Left forelimb (tissue), 1 donor: Measurements from ENCODE around the gene ZPR1.

Source experiments
- DNase-seq: peaks from one replicate; pipeline ENCODE4 v3.0.0-alpha.2; 2018; ENCODE audit warnings: low spot score

The ZPR1 gene

DNA sequence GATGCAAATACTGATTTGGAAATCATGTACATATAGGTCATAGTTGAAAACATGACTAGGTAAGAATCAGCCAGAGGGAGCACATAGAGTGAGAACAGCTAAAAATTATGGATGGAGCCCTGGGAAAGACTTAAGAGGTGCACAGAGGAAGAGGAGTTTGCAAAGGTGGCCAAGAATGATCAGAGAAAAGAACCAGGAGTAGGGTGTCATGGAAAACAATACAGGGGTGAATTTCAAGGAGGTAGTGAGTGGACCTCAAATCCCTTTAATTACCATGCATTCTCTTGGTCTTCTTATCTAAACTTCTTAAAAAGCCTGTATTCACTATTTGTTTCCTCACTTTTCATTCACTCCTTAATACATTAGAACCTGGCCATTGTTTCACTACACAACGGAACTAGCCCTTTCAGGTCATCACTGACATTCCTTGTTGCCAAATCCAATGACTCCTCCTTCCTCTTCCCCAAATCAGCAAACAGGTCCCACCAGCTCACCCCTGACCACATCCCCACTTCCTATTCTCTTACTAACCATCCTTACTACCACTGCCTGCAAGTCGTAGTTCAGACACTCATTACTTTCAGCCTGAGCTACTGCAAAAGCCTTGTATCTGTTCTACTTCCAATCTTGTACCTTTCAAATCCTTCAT lies 37.6 kb downstream of the ZPR1 start:
- no peak for DNase-seq

DNA sequence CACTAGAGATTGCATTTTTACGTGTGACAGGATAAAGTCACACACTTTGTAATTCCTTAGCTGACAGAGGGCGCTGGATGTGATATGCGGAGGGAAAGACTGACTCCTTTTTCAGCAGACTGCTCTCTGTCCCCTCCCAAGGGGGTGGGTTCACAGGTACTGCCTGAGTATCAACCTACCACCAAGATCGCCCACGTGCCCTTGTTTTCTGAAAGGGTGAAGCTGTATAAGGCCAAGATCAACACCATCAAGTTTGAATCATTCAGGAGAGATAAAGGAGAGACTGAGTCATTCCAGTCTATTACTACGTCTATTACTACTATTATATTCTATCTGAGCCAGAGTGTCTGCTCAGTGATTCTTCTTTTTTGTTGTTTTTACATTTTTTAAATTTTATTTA lies 45.7 kb downstream of the ZPR1 start:
- no peak for DNase-seq

DNA sequence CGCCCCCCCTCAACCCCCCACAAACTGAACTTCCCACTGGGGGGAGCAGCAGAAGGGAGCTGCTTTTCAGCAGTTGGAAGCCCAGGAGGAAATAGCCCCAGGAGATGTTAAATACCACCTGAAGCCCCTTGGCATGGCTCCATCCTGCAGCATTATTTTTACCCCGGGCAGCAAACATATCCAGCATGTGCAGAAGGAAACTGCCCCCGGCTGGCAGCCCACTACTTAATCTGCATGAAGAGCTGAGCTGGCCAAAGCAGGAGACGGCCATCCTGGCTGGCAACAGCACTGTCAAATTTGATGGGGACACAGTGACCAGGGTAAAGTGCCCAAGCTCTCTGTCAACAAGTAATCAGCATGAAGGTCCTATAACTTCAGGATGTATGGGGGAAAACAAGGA lies 47.1 kb downstream of the ZPR1 start:
- no peak for DNase-seq

DNA sequence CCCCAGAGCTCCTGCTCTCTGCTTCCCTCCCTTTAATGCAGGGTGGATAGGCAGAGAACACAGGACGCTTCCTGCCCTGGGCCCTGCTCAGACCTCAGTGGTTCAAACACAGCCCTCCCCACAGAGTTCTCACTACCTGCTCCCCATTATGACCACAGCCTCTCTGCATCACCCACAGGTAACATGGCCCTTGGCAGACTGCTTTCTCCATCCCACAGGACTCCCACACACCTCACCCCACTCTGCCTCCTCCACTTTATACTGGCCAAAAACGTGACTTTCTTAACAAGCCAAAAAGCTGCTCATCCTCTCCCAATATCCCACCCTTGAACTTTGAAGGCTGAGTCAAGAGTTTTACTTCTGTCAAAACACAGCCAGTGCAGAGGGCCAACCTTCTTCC lies 48.8 kb downstream of the ZPR1 start:
- no peak for DNase-seq

DNA sequence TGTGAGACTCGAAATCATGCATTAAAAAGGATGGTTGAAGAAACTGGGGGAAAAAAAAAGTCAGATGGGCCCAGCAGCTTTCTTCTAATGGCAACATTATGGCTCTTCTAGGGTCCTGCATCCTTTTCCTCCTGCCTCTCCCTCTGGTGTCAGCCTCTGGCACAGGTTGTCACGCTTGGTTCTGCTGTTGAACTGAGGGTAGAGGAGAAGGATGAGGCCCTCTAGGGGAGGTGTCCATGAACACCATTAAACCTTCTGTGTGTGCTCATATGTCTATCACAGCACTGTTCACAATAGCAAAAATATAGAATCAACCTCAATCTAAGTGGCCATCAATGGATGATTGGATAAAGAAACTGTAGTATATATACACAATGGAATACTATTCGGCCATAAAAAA lies 51.1 kb downstream of the ZPR1 start:
- no peak for DNase-seq

DNA sequence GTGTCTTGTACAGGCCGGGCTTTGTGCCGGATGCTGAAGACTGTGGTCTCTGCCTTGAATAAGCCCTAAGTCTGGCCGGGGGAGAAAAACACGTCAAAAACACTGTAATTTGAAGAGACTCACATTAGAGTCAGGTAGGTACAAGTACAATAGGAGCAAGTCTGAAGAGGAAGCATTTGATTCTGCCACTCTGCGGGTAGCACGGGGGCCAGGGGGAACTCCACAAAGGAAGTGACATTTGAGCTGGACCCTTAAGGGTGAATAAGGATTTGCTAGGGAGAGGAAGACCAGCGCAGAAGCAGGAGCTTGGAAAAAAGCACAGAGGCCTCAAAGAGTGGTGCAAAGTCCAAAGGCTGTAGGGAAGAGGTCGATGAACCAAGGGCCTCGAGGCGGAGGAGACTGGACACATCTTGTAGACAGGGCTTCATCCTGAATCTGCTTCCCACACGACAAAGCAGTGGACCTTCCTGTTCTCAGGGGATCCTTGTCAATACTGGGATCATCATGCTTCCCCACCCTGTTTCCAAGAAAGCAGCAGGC lies 53.8 kb downstream of the ZPR1 start:
- DNase-seq: no peak

DNA sequence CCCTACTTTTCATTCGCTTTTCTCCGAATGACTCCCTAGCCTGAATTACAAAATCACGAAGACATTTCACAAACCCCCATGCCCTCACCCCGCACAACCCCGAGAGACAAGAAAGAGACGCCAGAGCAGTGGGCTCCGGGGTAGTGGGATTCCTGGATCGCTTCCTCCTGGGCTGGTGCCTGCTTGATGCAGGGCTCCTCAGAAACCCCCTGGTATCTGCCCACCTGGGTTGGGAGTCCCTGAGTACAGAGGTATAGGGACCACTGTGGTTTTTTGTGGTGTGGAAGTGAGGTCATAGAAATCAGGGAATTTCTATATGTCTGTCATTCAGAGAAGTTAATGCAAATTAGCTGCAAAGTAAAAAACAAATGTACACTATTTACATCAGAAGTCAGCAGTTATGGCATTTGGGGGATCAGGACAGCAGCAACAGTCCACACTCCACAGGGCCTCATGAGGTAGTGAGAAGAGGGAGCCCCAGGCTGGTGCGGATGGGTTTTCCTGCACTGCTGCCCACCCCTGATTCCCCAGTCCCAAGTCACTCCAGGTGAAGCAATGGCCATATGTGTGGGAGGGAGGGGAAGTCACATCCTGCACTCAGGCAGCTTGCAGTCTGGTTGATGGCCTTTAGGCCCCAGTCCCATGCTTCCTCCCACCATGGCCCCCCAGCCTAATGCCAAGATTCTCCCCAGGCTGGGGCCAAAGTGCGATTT lies 54.6 kb downstream of the ZPR1 start:
- no peak for DNase-seq

DNA sequence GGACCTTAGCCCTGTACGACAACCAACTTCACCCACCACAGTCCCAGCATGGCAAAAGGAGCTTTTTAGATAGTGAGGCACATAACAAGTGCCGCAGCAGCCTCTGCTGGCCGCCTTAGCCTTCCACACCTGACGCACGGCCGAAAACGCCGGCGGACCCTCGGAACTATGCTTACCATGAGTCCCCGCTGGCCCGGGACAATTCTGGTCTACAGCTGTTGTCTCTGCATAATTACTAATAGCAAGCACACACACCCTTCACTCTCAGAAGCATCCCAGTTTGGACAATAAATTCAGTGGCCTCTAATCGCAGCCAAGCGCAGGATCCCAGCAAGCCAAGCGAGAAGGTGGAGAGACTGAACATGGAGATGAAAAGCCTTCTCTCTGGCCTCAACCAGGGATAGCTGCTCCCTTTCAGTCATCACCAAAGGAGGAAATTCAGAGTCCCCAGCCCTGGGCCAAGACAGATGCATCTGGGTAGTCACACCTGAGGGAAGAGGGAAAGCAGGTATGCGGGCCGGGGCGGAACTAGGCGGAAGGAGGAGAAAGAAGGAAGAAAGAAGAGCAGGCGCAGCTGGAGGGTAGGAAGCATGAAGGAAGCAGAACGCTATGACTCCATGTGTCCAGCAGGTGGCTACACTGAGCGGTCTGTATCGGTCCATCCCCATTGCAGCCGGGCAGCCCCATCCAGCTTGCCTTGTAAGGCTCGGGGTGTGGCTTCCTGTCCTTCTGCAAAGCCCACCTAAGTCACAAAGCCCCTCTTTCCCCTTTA lies 55.4 kb downstream of the ZPR1 start:
- DNase-seq: no peak

DNA sequence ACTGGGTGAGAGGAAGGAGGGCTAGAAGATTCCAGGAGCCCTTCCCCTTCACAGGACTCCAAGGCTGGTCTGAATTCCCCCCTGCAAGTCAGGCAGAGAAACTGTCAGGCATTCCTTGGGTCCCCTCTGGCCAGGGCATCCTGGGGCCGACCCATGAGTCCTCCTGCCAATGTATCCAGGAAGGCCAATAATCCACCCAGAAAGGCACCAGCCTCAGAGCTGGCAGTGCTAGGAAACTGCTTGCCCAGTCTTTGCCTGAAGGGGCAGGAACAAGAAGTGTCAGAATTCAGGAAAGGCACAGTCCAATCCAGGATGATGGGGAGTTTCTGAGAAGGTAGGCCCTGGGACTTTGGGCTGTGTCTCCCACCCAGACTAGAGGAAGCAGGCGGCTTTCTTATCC lies 56.0 kb downstream of the ZPR1 start:
- no peak for DNase-seq

DNA sequence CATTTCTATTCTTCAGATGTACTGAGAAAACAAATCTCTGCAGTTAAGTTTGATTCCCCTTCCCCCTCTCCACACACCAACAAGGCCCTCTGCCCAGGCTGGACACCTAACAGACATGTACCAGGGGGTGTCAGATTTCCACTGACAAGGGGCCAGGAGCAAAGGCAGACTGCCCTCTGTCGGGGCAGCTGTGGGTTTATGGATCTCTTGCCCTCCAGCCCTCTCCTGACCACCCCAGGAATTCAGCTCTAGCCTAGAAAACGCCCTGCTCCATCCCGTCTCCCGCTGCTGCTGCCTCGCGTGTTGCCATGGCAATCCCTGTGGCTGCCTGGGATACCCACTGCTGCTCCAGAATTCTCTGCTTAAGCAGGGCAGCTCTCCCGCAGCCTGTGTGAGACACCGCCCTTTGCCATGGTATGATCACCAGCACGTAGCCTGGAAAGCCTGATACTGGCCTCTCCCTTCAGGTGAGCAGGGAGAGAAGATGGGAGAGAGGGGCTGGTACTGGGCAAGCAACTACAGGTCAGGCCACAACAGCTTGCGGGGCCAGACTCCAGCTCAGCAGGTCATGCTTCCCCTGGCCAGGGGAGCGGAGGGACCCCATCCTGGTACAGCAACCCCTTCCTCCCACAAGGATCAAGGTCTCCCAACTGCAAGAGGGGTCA lies 56.6 kb downstream of the ZPR1 start:
- no peak for DNase-seq

DNA sequence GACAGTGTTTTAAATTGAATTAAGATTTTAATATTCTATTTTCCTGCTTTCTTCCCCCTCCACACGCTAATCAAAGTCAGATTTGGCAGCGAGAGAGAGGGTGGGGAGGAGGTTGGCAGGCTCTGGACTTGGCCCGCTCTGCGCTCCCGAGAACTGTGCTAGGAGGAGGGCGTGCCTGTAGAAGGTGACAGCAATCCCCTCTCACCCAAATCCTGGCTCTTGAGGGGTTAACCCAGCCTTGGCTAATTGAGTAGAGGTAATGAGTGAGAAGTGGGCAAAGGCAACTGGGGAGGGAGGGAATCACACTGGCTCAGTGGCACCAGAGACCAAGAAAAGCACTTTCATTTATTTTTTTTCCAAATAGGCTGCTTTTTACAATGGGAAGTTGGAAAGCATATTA lies 57.2 kb downstream of the ZPR1 start:
- DNase-seq: no peak

DNA sequence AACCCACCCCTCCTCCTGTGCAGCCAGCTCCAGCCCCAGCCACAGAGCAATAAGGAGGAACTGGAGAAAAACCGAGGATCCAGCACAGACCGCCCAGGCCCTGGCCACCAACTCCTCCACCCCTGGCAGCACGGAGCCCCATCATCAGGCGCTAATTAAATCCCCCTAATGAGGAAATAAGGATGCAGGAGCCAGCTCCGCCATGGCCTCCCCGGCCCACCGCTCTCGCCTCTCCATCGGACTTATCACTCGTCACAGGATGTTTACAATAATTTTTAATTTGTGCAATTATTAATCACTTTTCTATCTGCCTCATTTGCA lies 57.6 kb downstream of the ZPR1 start:
- no peak for DNase-seq

DNA sequence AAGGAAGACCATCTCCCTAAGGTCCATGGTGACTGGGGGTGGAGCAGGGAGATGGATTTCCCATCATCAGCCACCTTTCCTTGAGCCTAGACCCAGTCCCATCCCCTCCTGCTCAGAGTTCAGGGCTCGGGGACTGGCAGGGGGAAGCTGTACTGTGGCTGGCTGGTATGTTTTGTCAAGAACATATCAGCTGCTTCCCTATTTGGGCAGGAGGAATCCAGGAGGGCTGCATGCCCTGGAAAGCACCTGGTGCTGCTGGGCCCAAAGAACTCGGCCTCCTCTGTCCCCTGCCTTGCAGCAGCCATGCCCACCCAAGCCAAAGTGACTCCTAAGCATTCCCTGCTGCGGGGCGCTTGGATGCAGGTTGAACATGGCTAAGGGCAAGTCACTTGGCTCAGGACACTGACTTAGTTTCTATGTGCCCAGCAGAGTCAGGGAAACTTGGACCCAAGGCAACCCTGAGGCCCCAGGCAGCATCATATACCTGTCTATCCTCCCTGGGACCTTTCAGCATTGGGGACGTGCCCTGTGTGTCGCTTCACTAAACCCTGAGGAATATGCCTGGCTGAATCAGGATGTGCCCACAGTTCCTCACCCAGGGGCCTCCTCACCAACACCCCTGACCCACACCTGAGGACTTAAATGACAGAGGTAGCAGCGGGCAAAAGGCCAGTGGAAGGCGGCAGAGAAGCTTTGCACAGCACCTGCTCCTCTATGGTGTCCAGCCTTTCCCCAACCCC lies 58.2 kb downstream of the ZPR1 start:
- no peak for DNase-seq

DNA sequence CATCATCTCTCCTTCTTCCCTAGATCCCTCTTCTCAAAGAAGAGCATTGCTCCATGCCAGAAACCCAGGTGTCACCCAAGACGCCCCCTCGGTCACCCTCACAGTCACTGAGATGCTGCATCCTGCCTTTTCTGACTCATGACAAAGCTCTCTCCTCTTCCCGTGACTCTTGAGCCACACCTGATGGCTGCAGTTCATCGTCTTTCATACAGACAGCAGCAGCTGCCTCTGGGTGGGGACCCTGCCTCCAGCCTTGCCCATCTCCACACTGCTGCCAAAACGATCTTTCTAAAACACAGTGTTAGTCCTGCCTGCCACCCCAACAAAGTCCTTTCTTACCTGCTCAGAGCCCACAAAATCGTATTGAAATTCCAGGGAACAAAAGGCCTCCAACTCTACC lies 59.8 kb downstream of the ZPR1 start:
- DNase-seq: no peak

DNA sequence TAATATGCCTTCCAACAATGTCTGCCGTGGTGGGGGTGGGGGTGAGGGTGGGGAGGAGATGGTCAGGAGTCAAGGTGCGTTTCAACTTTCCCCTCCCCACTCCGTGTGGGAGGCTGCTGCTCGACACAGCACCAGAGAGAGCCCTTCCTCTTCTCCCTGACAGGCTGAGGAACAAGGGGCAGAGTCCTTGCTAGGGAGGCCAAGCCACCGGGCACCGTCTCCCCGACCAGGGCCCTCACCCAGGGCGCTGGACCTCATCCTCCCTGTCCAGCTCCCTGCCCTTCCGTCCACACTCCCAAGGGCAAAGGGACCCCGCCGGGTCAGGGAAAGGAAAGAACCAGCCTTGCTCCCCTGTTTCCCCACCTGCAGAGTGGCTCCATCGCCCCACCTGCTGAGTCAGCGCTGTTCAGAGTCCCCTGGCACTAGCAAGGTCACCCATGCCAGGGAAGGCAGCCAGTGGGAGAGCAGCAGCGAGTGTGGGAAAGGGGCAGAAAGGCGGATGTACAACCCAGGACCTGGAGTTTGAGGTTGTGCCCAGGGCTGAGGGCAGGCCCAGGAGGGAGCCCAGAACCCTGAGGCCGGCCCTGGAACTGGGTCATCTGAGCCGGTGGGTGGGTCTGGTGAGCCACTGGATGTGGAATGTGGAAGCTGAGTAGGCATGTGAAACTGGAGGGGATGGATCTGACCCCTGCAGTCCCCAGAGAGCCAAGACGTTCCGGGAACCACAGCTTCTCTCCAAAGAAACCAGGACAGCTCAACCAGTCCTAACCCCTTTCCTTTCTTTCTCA lies 62.2 kb downstream of the ZPR1 start:
- DNase-seq: no peak

DNA sequence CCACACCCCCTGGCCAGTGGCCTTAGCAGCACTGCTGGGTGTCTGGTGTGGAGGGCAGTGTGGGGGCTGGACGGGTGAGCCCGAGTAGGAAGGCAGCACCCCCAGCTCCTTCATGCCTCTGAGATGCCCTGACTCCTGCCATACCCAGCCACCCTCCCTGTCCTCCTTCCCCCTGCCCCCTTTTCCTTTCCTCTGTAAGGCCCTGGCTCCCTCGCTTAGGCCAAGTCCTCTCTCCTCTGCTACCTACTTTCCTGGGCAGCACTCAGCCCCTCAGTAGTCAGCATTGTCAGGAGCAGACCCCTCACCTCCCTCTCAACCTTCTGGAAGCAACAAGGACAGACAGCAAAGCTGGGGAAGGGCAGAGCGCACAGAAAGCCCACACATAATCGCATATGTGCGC lies 63.0 kb downstream of the ZPR1 start:
- DNase-seq: no peak
